Right forelimb (tissue), 1 donor: Measurements from ENCODE around the gene ANGPTL4.
A peak's percentile ranks its signal among the peaks of the same experiment; 100 is the strongest.
"Not testable (repeated sequence)": the region's sequence is repeated elsewhere in the genome, so short reads cannot be mapped to it uniquely, and the experiment has no call there.

Source experiments
- DNase-seq: peaks from one replicate; pipeline ENCODE4 v3.0.0-alpha.2; 2018

The ANGPTL4 gene

DNA sequence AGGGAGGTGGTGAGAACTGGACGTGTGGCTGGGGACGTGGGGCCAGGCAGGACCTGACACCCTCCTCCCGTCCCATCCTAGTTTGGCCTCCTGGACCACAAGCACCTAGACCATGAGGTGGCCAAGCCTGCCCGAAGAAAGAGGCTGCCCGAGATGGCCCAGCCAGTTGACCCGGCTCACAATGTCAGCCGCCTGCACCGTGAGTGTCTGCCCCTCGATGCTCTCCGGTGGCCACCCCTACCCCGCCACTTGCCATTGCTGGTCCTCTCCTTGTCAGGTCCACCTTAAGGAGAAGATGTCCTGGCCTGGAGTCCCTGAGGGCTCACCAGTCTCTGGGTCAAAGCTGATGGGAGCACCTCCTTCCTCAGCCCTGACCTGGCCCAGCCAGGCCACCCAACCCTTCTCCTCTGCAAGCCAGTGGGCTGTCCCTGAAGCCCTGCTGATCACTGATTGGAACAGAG, 2.2 kb downstream of the ANGPTL4 start:
- no peak for DNase-seq

DNA sequence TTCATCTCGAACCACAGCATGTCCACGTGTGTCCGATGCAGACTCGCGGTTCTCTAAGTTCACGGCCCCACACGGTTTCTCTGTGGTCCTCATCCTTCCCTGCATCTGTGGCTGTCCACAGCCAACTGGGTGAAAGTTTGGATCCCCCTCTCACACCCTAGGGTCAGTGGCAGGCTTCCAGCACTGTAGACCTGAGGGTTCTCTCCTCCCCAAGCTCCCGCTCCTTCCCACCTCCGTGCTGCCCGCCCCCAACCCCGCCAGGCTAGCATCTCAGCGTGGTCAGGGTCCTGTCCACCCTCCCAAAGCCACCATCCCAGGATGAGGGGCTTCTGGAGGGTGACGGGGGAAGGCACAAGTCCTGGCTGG, 3.0 kb downstream of the ANGPTL4 start:
- no peak for DNase-seq

DNA sequence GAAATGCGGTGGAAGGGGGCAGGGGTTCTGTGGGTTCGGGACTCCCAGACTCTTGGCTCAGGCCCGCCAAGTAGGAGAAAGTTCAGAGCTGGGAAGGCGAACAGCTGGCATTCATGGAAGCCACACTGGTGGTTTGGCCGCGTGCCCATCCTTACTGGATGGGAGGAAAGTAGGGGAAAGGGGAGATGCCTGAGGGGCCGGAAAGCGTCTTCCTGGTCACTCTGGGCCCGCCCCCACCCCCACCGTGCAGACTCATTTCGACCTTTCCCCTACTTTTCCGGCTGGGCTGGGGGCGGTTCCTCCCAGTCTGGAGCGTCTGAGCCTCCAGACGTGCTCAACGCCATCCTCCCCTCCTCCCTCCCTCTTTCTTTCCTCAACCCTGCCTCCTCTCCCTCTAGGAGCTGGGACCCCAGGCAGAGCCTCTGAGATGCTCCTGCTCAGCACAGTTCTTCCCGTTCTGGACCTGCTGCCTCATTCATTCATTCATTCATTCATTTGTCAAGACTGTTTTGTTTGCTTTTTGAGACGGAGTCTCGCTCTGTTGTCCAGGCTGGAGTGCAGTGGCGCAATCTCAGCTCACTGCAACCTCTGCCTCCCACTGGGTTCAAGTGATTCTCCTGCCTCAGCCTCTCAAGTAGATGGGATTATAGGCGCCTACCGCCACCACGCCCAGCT, 3.5 kb downstream of the ANGPTL4 start:
- DNase-seq, result peak; percentile 91

DNA sequence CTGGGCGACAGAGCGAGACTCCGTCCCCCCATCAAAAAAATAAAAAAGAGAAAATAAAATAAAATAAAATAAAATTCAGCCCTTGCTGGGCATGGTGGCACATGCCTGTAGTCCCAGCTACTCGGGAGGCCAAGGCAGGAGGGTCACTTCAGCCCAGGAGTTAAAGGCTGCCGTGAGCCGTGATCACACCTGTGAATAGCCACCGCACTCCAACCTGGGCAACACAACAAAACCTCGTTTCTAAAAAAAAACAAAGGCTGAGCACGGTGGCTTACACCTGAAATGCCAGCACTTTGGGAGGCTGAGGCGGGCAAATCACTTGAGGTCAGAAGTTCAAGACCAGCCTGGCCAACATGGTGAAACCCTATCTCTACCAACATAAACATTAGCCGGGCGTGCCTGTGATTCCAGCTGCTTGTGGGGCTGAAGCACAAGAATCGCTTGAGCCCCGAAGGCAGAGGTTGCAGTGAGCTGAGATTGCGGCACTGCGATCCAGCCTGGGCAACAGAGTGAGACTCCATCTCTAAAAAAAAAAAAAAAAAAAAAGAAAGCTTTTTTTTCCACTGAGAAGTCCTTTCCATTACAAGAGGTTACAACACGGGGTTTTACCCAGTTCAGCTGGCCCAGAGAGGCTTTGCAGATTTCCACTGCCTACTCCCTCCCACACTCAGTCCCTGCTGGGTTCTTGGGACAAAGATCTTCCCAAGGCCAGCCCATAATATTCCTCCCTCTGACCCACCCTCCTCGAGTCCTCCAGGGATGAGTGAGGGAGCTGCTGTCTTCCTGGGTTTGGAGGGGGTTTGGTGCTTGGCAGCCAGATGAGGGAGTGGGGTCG, 6.4 kb downstream of the ANGPTL4 start:
- no peak for DNase-seq

DNA sequence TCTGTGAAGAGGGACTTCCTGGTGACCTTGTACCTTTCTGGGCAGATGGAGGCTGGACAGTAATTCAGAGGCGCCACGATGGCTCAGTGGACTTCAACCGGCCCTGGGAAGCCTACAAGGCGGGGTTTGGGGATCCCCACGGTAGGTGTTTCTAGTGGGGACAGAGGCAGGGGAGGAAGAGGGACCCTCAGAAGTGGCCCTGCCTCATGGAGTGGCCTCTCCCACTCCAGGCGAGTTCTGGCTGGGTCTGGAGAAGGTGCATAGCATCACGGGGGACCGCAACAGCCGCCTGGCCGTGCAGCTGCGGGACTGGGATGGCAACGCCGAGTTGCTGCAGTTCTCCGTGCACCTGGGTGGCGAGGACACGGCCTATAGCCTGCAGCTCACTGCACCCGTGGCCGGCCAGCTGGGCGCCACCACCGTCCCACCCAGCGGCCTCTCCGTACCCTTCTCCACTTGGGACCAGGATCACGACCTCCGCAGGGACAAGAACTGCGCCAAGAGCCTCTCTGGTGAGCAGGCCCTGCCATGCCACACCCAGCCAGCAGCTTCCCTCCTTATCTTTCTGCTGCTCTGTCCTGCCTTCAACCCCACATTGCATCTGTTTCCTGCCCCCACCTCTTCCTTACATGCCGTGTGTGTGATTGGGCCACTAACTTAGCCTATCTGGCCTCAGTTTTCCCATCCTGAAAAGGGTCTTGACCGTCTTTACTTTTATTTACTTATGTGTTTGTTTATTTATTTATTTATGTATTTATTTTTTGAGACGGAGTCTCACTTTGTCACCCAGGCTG, 7.3 kb downstream of the ANGPTL4 start:
- DNase-seq, result no peak

DNA sequence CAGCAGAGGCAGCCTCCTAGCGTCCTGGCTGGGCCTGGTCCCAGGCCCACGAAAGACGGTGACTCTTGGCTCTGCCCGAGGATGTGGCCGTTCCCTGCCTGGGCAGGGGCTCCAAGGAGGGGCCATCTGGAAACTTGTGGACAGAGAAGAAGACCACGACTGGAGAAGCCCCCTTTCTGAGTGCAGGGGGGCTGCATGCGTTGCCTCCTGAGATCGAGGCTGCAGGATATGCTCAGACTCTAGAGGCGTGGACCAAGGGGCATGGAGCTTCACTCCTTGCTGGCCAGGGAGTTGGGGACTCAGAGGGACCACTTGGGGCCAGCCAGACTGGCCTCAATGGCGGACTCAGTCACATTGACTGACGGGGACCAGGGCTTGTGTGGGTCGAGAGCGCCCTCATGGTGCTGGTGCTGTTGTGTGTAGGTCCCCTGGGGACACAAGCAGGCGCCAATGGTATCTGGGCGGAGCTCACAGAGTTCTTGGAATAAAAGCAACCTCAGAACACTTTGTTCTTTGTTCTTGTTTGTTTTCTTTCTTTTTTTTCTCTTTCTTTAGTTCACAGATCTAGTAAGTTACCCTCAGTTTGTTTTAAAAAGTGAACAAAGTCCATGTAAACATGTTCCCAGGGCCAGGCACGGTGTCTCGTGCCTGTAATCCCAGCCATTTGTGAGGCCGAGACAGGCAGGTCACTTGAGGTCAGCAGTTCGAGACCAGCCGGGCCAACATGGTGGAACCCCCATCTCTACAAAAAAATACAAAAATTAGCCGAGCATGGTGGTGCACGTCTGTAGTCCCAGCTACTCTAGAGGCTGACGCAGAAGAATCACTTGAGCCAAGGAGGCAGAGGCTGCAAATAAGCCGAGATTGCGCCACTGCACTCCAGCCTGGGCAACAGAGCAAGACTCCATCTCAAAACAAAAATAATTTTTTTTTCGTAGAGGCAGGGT, 10.2 kb downstream of the ANGPTL4 start:
- DNase-seq, result no peak

DNA sequence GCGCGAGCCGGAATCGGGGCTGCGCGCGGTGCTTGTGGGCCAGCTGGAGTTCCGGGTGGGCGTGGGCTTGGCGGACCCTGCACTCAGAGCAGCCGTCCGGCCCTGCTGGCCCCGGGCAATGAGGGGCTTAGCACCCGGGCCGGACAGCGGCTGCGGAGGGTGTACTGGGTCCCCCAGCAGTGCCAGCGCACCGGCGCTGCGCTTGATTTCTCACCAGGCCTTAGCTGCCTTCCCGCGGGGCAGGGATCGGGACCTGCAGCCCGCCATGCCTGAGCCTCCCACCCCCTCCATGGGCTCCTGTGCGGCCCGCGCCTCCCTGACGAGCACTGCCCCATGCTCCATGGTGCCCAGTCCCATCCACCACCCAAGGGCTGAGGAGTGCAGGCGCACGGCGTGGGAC, 11.8 kb downstream of the ANGPTL4 start:
- DNase-seq, result not testable (repeated sequence)

DNA sequence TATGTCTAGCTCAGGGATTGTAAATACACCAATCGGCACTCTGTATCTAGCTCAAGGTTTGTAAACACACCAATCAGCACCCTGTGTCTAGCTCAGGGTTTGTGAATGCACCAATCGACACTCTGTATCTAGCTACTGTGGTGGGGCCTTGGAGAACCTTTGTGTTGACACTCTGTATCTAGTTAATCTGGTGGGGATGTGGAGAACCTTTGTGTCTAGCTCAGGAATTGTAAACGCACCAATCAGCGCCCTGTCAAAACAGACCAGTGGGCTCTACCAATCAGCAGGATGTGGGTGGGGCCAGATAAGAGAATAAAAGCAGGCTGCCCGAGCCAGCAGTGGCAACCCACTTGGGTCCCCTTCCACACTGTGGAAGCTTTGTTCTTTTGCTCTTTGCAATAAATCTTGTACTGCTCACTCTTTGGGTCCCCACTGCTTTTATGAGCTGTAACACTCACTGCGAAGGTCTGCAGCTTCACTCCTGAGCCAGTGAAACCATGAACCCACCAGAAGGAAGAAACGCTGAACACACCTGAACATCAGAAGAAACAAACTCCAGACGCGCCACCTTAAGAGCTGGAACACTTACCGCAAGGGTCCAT, 12.5 kb downstream of the ANGPTL4 start:
- DNase-seq, result not testable (repeated sequence)

DNA sequence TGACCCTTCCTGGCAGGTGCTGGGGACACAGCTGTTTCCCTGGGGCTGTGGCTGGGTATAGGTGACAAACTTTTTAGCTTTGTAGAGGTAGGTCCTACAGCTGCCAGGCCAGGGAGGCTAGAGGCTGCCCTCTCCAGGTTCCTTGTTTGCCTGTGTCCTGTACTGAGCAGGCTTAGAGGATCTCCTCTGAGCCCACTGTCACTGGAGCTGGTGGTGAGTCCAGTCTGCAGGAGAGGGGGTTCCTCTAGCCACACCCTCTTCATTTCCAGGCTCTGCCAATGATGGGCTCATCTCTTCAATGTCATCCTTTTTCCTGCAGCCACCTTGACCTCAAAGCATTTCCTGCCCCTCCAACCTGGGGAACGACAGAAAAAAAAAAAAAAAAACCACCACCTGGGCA, 13.6 kb downstream of the ANGPTL4 start:
- no peak for DNase-seq

DNA sequence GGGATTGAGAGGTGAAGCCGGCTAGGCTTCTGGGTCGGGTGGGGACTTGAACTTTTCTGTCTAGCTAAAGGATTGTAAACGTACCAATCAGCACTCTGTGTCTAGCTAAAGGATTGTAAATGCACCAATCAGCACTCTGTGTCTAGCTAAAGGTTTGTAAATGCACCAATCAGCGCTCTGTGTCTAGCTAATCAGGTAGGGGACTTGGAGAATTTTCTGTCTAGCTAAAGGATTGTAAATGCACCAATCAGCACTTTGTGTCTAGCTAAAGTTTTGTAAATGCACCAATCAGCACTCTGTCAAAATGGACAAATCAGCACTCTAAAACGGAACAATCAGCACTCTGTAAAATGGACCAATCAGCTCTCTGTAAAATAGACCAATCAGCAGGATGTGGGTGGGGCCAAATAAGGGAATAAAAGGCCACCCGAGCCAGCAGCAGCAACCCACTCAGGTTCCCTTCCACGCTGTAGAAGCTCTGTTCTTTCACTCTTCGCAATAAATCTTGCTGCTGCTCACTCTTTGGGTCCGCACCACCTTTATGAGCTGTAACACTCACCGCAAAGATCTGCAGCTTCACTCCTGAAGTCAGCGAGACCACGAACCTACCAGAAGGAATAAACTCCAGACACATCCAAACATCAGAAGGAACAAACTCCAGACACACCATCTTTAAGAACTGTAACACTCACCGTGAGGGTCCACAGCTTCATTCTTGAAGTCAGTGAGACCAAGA, 15.4 kb downstream of the ANGPTL4 start:
- DNase-seq, result not testable (repeated sequence)

DNA sequence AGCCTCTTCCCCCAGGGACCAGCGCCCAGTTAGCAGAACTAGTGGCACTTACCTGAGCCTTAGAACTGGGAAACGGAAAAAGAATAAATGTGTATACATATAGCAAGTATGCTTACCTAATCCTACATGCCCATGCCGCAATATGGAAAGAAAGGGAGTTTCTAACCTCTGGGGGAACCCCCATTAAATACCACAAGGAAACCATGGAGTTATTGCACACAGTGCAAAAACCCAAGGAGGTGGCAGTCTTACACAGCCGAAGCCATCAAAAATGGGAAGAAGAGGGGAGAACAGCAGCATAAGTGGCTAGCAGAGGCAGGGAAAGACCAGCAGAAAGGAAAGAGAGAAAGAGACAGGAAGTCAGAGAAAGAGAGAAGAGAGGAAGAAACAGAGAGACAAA, 20.6 kb downstream of the ANGPTL4 start:
- DNase-seq, result not testable (repeated sequence)

DNA sequence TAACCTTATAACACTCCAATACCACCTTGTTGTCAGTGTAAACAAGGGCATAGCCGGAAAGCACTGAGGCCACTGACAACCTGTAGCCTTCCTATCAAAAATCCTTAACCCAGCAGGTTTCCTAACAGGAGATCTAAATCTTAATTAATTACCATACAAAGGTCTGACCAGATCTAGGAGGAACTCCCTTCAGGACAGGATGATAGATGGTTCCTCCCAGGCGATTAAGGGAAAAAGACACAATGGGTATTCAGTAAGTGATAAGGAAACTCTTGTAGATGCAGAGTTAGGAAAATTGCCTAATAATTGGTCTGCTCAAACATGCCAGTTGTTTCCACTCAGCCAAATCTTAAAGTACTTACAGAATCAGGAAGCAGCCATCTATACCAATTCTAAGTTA, 21.1 kb downstream of the ANGPTL4 start:
- DNase-seq, result not testable (repeated sequence)

DNA sequence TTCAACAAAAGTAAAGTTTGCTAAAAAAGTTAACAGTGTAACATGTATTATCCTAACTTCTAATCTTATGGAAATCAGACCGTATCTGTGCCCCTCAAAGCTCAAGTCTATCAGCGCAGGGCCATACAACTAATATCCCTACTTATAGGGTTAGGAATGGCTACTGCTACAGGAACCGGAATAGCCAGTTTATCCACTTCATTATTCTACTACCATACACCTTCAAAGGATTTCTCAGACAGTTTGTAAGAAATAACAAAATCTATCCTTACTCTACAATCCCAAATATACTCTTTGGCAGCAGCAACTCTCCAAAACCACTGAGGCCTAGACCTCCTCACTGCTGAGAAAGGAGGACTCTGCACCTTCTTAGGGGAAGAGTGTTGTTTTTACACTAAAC, 21.6 kb downstream of the ANGPTL4 start:
- DNase-seq, result not testable (repeated sequence)

DNA sequence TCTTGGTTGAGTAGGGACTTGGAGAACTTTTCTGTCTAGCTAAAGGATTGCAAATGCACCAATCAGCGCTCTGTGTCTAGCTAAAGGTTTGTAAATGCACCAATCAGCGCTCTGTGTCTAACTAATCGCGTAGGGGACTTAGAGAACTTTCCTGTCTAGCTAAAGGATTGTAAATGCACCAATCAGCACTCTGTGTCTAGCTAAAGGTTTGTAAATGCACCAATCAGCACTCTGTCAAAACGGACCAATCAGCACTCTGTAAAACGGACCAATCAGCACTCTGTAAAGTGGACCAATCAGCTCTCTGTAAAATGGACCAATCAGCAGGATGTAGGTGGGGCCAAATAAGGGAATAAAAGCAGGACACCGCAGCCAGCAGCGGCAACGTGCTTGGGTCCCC, 22.5 kb downstream of the ANGPTL4 start:
- not testable (repeated sequence) for DNase-seq

DNA sequence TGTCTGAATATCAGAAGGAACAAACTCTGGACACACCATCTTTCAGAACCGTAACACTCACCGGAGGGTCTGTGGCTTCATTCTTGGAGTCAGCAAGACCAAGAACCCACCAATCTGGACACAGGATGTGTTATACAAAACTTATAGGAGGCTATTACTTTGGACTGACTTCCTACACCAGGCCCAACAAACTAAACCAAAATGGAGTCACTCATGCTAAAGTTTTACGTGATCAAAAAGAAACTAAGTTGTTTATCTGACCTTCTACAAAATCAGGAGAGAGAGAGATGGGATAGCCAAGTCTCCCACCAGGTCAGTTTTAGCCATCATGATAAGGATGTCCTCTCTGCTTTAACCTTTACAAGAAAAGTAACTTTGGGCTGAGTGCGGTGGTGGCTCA, 23.0 kb downstream of the ANGPTL4 start:
- no peak for DNase-seq

DNA sequence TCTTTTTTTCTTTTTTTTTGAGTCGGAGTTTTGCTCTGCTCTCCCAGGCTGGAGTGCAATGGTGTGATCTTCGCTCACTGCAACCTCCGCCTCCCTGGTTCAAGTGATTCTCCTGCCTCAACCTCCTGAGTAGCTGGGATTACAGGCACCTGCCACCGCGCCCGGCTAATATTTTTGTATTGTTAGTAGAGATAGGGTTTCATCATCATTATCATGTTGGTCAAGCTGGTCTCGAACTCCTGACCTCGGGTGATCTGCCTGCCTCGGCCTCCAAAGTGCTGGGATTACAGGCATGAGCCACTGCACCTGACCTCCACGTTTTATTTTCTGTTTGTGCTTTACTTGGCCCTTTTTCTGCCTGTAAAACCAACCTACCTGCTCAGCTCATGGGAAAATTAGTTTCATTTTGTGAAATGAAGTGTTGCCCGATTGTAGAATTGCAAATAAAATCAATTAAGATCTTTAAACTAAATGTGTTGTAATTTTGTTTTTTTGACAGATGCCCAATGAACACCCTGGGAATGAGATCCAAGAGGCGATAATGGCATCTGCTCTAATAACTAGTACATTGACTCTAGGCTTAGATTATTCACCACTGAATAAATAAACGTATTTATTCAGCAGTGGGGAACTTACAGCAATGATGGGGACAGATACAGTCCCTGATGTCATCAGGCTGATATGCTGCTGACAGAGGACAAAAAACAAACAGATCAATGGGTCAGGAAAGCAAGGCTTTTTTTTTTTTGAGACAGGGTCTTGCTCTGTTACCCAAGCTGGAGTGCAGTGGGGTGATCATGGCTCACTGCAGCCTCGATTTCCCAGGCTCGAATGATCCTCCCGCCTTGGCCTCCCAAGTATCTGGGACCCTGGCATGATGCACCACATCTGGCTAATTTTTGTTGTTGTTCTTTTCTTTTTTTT, 24.0 kb downstream of the ANGPTL4 start:
- no peak for DNase-seq

DNA sequence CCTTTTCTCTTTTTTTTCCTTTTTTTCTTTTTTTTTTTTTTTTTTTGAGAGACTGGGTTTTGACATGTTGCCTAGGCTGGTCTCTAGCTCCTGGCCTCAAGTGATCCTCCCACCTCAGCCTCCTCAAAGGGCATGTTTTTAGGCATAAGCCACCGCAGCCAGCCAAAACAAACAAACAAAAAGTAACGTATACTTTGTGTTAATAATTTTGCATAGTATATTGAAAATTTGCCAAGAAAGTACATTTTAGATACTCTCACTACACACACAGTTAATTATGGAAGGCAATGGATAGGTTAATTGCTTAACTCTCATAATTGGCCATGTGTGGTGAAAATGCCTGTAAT, 24.6 kb downstream of the ANGPTL4 start:
- no peak for DNase-seq

DNA sequence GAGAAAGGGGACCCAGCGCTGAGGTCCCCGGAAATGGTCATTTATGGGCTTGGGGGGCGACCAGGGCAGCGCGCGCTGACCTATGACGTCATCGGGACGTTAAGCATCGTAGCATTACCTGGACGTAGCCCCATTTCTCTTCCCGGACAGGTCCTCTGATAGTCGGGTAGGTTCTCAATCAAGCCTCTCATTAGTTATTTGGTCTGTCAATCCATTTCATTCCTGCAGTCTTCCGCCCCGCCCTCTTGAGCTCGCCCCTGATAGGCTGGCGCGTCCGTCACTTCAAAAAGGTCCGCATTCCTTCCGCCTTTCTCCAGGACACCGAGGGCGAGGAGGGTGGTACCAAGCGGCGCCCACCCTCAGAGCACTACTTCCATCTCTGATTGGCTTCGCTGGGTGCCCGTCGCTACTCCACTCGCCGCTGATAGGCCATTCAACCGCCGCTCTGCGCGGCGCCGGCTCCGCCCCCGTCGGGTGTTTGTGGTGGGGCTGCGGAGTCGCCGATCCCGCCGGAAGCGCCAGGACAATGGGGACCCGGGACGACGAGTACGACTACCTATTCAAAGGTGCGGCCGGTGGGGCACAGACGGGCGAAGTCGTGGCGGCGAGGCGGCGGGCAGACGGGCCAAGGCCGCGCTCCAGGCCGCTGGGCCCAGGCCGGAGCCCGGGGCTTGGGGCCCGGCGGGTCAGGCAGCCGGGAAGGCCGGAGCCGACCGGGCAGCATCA, 26.1 kb downstream of the ANGPTL4 start, which contains the start of gene RAB11B:
TSS of gene RAB11B (plus strand) at position 470 of the 726 bp plus-strand sequence. CDS start at position 527, 57 bp downstream.
- DNase-seq, result peak; percentile 99

DNA sequence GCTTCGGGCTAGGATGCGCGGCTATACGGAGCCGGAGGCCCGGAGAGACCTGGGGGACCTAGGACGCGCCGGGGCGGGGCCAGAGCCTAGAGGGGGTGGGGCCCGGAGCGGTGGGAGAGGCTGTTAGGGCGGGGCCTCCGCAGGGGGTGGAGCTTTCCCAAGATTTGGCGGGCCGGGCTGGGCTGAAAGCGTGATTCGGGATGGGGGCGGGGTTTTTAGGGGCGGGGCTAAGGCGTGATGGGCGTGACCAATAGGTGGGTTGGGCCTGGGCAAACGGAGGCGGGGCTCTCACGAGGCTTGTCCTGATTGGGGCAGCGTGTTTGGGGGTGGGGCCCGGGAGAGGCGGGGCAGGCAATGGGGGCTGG, 26.6 kb downstream of the ANGPTL4 start:
- peak; percentile 98 for DNase-seq
